GM21423 (cell line): Measurements from ENCODE around the gene COL13A1.

Source experiments
- ATAC-seq: cut with Tn5 transposase; IDR thresholded peaks from one replicate; pipeline ENCODE4 v1.9.1; 2021; ENCODE audit warnings: mild to moderate bottlenecking, moderate library complexity; ENCODE audit not compliant: unreplicated experiment

The COL13A1 gene

DNA sequence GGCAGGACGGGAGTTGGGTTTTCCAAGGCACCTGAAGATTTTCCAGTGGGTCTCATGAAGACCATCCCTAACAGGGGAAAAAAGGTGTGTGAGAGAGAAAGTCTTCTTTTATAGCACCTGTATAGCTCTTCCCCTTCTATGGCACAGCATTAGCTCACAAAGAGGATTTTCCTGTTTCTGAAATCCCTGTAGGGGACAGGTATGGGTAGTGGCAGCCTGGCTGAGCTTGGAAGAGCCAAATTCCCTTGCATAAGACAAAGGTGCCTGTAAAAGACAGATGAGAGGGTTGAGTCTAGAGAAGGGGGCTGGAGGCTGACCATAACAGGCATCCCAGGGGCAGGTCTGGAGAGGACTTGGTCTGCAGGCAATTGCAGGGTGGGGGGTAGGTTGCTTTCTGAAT lies 63.7 kb downstream of the COL13A1 start:
- no peak for ATAC-seq

DNA sequence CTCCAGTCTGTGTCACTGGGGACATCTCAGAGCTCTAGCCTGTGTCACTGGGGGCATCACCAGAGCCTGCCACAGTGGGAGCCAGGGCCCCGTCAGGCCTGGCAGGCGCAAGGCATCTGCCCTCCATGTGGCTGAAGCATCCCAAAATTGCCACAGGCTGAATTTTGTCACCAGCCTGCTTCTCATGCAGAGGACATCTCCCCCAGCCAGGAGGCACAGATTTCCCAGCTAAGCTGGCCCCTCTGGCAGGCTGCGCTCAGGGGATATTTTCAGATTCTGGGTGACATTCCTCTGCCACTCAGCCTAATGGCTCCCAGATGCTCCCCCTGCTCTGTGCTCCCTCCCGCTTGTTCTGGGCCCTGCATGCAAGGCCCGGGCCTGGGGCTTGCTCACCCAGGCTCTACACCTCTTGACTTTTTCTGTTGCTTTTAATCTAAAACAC lies 64.6 kb downstream of the COL13A1 start:
- ATAC-seq, result no peak

DNA sequence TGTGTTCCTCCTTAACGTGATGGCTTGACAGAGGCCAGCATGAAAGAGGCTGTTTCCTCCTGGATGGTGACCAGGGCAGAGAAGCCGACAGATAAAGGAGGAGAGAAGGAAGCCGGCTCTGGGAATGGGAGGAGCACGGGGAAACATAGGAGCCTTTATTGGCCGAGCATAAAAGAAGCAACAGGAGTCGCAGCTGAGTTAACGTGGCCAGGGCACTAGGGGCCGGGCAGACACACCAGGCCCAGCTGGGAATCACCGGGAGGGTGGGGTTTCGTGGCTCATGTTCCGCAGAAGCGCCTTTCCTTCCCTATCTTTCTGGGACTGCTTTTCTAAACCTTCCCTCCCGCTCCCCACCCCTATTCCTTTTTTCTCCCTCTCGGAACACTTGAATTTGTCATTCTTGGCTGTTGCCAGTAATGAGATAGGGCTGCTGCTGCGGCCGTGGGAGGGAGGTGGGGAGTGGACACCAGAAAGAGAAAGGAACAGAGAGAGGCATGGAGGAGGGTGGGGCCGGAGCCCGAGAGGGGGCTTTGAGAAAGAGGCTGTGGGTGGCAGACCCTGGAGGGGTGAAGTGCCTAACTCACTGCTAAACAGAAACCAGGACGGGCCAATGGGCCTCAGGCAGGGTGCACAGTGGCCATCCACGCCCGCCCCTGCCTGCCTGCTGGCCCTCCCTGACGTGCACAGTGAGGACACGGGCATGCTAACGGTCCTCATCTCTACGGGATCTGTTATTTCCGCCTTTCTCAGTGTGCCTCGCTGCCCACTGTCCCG lies 65.2 kb downstream of the COL13A1 start:
- ATAC-seq, result no peak

DNA sequence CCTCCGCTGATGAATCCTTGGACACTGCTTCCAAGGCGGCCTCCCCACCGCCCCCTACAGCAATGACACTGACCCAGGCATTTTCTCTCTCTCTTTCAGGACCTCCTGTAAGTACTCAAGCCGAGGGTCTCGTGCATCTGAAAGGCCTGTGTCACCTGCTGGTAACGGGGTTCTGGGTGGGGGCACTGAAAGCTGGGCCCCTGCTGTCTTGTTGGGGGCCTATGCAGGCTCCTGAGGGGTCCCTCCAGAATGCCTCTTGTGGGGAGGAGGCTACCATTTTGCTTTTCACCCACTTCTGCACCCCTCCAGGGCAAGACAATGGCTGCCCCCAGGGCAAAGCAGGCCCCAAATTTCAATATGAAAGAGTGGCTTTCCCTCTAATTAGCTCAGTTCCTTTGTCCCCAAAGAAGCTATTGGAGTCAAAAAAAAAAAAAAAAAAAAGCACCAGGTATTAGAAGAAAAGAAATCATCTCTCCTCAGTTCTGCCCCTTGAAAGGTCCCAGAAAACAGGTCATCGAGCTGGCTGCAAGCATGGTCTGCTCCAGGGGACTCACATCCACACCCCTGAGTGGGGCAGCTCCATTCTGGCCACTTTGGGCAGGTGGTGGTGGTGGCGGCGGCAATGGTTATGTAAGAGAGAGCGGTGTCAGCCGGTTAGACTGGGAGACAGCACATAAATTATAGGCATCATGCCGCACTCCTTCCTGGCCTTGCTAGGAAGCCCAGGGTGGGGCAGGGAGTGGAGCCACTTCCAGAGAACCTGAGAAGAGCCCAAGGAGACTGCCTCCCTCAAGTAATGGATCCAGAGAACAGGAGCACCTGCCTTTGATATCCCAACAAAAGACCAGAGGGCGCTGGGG lies 66.2 kb downstream of the COL13A1 start:
- no peak for ATAC-seq

DNA sequence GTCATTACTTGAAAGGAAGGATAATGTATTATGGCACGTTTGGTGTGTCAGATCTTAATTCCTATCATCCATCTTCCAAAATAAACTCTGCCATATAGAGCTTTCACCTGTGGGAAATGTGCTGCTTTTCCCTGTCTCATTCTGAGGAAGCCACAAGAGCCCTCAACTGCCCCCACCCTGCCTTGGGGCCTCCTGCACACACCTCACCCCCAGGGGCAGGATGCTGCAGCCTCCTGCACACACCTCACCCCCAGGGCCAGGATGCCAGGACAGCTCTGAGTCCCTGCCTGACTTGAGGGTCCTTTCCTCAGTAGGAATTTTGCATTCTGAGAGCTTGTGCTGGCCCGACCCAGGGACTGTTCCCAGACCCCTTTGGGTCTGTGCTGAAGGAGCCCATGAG lies 67.1 kb downstream of the COL13A1 start:
- no peak for ATAC-seq

DNA sequence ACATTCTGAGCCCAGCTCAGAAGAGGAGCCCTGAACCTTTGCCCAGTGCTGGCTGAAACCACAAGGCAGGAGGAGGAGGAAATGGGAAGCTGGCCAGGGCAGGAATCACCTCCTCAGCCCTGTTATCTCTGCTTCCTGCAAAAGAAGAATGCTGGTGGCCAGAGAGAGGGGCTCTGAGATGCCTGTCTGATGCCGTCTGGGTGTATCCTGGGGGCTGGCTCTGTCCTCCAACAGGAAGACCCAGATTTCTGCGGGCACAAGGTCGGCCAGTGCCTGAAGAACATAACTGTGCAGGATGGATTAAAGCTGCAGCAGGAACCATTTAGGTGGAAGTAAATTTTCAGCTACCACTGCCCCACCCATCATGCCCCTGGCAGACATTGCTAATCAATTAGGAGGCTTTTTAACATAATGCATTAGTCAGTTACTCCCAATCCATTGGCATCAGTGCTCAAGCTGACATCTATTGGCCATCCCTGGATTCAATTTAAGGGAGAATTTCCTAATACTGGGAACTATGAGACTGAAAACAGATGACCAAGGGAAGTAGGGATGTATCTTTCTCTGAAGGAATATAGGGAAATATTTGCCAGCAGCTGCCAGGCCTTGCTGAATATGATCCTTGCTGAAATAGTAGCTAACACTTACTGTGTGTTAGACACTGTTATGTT lies 67.7 kb downstream of the COL13A1 start:
- no peak for ATAC-seq

DNA sequence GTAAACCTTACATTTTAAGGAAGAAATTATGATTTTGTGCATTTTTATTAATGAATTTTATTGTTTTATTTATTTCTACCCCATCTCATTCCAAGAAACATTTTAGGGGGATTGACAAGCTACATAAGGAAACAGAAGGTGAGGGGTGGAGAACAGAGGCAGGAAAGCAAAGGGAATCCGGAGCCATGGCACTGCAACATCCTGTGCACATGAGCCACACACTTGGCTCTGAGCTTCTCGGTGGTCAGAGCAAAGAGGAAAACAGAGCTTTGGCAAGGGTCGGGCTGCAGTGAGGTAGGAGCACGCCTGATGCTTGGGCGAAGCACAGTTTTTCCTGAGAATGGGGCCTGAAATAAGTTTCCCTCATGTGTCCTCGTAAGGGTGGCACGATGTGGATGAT lies 68.9 kb downstream of the COL13A1 start:
- ATAC-seq, result no peak

DNA sequence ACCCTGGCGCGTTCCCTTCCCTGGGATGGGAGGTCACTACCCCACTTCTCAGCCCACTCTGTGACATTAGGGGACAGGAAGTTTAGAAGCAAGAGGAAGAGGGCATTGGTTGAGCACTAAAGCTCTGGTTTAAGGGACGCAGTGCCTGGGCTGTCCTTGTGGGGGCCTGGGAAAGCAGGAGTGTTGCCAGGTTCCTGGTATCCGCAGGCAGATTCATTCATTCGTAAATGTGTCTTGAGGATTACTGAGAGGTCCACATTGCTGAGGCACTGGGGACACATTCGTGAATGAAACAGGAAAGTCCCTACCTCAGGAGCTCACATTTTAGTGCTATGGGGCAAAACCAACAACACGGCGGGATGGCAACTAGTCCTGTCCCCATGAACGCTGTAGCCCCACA lies 69.4 kb downstream of the COL13A1 start:
- ATAC-seq, result no peak

DNA sequence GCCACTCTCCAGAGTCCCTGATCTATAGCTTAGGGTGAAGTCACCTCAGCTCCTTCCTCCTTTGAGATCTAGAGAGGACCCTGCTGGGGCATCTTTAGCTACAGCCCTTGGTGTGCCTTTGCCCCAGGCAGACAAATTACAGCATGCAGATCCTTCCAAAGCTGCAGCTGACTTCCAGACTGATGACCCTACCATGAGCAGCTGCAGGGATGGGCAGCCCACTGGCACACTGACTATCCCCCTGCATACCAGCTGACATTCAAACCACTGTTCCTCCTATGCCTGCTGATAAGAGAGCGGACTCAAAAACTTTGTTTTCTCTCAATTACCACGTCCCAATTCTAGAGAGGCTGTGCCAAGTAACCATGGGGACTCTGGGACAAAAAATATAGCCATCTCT lies 70.6 kb downstream of the COL13A1 start:
- ATAC-seq, result no peak

DNA sequence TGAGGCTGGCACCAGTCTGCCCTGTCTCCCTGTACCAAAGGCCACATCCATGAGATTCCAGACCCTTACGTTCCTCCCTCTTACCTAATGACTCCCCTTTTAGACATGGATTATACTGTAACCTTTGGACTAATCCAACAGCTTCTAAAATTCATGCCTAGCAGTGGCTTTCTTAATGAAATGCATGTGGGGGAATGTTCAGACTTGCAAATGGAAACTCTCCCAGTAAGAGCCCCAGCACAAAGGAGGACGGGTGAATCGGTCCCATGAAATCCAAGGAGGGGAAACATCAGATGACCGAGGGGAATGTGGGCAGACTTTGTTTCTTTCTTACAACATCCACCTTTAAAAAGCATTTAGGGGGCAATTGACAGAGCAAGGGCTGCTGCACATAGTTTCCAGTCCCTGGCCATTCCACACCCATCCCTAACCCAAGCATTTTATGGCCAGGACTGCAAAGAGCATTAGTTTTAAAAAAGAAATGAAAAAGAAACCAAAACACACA lies 71.5 kb downstream of the COL13A1 start:
- no peak for ATAC-seq

DNA sequence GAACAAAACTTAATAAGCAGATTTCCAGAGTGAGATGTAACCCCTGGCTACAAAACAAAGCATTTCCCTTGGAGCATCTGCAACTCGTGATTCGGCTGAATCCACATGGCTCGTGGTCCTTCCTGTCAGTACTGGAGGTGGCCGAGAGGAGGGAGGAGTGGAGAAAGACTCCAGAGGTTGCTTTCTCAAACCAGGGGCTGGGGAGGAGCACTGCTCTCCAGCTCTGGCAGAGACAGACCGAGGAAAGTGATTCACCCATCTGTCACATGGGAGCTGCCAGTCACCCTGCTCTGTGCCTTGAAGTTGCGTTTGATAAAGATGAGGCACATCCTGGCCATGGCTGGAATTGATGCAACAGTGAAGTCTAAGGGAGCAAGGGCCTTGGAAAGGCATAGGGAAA lies 72.7 kb downstream of the COL13A1 start:
- no peak for ATAC-seq

DNA sequence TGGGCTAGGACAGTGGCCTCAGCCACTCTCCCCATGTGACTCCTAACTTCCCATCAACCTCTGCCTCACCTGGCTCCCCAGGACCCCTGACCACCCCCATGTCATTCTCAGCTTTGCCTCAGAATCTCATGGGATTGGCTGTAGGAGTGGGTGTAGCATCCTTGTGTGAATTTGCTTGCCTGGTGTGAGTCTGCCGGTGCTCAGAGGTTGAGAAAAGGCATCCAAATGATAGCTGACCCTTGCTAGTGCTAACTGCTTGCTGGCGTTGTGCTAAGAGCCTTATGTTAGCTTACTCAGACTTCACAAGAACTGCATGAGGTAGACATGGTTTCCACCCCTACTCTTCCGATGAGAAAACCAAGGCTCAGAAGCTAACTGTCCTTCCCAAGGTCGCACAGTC lies 74.2 kb downstream of the COL13A1 start:
- no peak for ATAC-seq

DNA sequence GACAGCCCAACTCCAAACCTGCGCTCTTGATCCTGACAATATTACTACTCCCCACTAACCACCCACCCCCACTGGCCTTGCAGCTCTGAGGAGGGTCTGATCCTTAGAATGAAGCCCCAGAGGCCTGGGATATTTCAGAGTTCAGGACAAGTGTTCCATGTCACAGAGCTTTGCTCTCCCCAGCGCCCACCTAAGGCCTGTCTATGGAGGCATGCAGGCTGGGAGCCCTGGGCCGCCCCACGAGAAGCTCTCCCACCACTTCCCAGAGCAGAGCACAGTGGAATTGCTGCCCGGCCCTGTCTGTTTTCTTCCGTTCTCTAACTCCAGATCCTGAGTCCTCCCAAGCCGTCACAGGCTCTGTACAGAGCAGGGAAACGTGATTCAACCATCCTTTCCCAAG lies 74.6 kb downstream of the COL13A1 start:
- no peak for ATAC-seq

DNA sequence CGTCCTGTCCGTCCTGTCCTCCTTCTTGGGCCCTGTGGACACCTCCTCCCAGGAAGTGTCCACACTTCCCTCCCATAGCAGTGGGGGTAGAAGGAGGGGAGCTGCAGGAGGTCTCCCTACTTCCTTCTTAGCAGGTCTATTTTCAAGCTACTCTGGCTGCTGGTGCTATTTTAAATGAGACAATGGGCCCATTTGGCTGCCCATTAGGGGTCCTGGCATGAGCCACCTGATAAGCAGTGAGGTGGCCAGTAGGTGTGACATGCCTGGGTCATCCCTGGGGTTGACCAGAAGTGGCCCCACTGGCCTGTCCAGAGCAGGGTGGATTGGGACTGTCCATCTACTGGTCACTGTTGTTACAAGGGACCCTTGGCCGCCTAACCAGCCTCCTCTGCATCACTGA lies 75.2 kb downstream of the COL13A1 start:
- ATAC-seq, result no peak

DNA sequence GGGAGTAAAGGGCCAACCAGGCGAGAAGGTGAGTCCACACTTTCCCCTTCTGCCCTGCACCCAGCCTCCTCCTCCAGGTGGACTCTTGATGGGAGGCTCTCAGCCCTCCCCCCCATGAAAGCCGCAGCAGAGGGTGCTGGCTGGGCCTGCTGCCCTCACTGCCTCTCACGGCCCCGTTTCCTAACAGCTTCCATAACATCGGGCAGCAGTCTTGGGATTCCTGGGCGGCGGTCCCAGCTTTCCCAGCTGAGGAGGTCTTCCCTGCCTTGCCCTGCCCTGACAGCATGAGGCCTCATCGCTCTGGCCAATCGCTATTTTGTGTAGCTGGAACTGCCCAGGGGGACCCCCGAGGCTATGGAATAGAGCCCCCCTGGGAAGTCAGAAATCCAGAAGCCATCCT lies 76.3 kb downstream of the COL13A1 start:
- no peak for ATAC-seq

DNA sequence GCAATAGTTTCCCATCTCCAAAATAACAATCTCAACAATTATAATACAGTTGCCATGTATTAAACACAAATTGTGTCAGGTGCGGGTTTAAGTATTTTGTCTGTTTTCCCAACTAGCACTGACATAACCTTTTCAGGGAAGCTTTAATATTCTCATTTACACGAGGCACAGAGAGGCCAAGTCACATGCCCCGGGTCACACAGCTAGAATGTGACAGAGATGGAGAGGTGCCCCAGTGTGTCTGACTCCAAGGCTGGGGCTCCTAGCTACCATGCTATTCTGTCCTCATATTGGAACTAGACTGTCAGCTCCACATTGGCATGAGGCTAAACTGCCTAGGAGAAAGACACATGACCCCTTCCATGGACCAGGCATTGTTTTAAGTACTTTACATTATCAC lies 77.2 kb downstream of the COL13A1 start:
- ATAC-seq, result no peak

DNA sequence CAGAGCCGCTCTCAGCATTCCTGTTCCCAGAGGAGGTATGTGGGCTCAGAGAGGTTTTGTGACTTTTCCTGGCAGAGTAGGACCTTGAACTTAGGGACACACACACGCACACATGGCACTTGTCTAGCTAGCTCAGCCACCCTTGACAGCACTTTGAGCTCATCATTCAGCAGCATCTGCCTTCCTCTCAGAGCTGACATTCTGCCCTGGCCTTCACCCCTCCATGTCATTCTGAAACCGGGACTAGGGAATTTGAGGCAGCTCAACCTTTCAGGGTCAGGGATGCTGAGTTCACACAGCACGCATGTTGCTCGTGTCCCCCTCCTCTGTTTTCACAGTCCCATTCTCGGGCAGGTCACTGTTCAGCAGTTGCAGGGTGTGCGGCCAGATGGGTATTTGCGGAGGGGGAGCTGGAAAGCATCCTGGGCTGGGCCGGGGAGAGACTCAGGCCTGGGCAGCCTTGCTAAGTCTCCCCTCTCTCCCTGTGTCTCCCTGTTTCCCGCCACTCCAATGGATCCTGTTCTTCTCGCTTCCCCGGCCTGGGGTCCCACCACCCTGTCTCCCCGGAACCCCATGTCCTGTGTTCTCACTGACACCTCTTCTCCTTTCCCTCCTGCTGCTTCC lies 78.0 kb downstream of the COL13A1 start:
- no peak for ATAC-seq

DNA sequence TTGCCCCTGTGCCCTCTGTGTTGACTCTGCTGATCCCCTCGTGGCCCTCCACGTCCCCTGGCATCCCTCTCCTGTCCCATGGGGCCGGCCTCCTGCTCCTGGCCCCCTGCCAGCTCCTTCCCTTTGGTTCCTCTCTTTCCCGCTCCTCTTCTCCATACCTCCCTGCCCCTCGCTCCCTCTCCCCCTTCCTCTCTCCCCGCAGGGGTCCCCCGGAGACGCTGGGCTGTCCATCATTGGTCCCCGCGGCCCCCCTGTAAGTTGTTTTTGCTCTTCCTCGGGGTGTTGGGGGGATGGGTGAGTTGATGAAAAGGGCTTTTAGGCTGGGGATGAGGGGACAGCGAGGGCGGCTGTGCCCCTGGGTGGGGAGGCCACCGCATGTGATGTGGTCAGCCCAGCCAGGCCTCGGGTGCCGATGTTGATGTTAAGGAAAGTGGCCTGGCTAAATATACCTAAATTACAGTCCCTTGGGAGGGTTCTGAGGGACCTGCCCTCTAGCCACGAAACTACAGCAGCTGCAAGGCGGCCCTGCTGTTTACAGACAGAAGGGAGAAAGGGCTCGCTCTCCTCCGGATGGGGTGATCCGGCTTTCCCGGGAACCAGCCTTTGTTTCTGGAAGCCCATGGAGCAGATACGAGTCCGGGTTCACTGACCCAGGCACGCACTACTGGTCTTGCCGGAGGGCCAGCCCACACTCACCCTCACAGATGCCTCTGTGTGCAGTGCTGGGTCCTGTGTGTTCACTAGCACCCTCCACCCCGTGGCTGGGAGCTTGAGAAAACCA lies 78.8 kb downstream of the COL13A1 start:
- no peak for ATAC-seq

DNA sequence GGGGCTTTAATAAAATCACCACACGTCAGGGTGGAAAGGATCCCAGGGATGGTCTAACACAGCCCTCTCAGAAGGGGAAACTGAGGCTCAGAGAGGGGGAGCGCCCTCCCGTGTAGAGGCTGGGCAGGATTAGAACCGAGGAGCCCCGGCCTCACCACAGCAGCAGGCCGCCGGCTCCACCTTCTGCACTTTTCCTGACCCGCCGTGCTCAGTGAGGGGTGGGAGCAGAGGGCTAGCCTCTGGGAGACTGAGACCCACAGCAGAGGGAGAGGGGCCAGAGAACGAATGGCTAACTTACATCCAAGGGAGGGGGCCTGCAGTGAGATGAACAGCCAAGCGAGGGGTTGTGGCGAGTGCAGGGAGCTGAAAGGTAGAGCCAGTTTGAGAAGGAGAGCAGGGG lies 79.5 kb downstream of the COL13A1 start:
- ATAC-seq, result no peak

DNA sequence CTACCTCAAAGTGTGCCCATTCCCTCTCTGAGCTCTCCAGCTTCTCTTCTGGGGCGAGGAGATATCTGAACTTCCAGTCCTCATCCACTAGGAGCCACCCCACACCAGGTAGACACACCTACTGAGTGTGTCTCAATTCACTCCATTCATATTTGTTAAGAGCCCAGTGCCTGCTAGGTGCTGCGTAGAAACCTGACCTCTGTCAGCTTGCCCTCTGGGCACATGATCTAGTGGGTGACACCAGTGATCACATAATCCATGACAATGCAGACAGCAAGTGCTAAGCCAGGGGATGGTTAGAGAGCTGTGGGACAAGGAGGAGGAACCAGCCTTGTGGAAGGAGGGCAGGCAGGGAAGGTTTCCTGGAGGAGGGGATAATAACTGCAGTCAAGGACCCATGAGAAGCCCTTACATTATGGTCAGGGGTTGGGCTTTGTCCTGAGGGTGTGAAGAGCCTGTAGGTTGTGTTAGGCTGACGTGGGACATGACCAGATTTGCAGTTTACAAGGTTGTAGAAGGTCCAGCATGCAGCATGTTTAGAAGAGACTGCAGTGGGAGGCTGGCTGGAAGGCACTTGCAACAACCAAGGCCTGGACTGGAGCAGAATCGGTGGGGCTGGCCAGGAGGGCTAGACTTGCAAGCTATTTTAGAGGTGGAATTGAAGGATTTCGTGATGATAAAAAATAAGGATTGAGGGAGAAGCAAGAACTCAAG lies 81.8 kb downstream of the COL13A1 start:
- ATAC-seq, result no peak
